ENCODE measurements around the gene NCOA1.
"Not testable (repeated sequence)": the region's sequence is repeated elsewhere in the genome, so short reads cannot be mapped to it uniquely, and the experiment has no call there.

- TF ChIP-seq YY1 (IDR thresholded peaks at IDR 0.05; ENCODE audit: insufficient read depth, insufficient read length); ZNF274 (IDR thresholded peaks at IDR 0.05; ENCODE audit: low read depth, low read length): not testable (repeated sequence)
These were observed 187.0 kb downstream of the NCOA1 start for GRCh38 chr2:24678066-24678465.

Measured in NT2/D1 (cell line).